ENCODE data around the gene ARHGEF1.

GRCh38 chr19:41912899-41913537 is 30.0 kb downstream of the ARHGEF1 start:
- no peak for TF ChIP-seq CTCF (IDR thresholded peaks at IDR 0.05; ENCODE audit: borderline replicate concordance, extremely low read depth, low read length, poor library complexity, severe bottlenecking)
- no peak for TF ChIP-seq EZH2 (IDR thresholded peaks at IDR 0.05; ENCODE audit: borderline replicate concordance, low read depth, low read length, severe bottlenecking)
